NCI-H748 (cell line): ENCODE results near the gene SNX11.

ENCODE experiments used
- DNase-seq: peaks from one replicate; lab custom pipeline; 2025; ENCODE audit not compliant: unreplicated experiment; lab: John Stamatoyannopoulos, UW

Gene SNX11

DNA sequence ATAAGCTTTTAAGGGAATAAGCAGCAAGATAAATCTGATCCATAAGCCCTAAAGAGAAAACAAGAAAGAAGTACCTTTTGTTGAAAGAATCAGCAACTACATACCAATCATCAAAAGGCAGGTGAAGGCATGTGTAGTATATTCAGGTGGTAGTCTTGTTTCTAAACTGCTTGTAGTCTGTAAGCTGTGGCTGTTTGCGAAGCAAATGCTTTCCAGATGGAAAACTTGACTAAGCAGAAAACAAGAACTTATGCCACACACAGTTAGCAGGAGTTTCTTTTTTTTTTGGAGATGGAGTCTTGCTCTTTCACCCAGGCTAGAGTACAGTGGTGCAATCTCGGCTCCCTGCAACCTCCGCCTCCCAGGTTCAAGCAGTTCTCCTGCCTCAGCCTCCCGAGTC lies 12.0 kb upstream of the SNX11 start:
- DNase-seq = no peak

DNA sequence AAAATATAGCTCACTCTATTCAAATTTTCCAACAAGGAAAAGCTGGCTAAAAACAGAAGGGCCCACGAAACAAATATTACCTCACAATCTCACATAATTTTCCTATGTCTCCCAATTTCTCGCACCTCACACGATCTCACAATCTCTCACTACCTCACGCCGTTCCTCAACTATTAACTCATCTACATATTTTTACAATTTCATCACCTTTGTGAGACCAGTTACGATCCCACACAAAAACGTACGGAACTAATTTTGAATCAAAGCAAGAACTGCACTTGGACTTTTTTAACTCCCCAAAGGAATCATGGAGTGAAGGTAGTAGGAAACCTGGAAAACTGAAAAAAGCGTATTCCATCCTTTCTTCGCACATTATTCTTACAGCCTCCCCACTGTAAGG lies 7.4 kb upstream of the SNX11 start:
- DNase-seq = no peak

DNA sequence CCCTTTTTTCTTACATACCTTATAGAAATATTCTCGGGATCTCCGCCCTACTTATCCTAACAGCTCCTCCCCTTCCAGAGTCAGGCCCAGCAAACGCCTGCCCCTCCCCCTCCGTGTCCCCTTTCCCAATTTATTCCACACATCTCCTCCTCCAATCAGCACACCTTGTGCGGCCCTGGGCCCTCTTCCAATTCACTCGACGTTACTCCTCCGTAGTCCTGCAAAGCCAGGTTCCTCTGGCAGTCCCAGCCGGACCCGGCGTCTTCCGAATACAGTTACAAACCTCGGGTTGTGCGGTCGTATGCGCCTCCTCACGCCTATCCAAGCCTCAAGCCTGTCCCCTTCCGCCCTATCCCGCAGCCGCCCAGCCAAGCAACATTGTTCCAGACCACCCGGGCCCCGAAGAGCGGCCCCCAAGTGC lies 7.0 kb upstream of the SNX11 start:
- peak; percentile 84 for DNase-seq

DNA sequence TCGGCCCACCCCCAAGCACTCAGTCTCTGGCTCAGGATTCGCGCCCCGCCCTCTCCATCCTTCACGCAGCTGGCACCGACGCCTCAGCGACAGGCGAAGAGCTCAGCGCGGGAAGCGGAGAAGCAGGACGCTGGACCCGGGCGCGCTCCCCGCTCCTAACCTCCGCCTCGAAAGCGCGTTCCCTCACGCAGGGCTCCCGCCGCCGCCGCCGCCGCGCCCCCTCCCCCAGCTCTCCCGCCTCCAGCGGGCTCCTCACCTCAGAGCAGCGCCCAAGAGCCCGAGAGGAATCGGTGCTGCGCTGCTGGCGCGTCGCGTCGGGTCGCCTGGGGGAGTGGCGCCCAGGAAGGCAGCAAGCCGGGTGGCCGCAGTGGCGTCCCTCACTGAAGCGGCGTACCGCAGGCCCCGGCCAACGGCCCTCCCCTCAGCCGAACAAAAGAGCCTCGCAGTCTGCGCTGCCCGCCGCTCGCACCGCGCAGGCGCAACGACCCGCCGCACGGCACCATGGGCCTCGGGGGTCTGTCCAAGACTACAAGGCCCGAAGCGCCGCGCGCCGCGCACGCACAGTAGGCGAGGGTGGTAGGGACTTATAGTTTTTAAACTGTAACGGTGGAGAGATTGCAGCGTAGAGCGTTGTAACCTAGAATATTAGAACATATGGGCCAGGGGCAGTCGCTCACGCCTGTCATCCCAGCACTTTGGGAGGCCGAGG lies 6.4 kb upstream of the SNX11 start, which contains the start of gene CBX1:
Gene CBX1, minus strand, starts transcription at position 467 of the 709 bp plus-strand sequence. CDS start 24,474 bp downstream, outside the sequence.
- peak; percentile 98 for DNase-seq

DNA sequence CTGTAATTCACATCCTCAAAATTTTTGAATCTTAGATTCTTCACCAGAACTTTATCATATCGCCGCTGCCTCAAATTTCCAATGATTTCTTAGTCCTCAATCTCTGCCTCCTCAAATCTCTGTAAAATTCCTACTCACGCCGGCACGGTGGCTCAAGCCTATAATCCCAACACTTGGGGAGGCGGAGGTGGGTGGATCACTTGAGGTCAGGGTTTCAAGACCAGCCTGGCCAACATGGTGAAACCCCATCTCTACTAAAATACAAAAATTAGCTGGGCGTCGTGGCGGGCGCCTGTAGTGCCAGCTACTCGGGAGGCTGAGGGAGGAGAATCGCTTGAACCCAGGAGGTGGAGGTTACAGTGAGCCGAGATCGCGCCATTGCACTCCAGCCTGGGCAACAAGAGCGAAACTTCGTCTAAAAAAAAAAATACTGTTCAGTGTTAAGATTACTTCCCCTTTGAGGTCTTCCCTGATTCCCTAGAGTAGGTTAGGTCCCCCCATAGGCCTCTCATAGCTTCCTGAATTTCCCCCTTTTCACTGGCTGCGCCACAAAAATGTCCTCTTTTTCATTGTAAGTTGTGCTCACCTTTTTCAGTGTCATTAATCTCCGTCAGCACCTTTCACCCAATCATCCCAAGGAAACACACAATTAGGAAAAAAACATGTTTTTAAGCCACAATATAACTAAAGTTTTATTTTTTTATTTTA lies 5.4 kb upstream of the SNX11 start:
- DNase-seq = no peak

DNA sequence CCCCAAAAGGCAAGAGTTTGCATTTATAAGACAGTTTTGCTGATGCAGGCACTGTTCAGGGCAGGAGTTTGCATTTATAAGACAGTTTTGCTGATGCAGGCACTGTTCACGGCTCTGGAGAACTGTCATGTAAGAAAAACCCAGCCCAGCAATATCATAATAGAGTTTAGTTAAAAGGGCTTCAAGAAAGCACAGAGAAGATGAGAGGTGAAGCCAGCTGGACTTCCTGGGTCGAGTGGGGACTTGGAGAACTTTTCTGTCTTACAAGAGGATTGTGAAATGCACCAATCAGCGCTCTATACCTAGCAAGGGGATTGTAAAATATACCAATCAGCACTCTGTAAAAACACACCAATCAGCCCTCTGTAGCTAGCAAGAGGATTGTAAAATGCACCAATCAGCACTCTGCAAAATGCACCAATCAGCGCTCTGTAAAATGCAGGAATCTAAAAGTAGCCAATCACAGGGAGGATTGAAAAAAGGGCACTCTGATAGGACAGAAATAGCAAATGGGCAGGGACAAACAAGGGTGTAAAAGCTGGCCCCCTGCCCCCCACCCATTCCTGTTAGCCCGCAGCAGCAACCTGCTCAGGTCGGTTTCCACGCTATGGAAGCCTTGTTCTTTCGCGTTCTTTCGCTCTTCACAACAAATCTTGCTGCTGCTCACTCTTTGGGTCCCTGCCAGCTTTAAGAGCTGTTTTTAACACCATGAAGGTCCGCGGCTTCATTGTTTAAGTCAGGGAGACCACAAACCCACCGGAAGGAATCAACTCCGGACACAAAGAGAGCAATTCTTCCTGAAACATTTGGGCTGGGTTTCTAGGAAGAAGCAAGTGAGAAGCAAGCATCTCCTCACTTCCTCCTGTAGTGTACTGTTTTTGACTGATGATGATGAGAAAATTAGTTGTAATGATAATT lies 4.5 kb upstream of the SNX11 start:
- peak; percentile 19 for DNase-seq

DNA sequence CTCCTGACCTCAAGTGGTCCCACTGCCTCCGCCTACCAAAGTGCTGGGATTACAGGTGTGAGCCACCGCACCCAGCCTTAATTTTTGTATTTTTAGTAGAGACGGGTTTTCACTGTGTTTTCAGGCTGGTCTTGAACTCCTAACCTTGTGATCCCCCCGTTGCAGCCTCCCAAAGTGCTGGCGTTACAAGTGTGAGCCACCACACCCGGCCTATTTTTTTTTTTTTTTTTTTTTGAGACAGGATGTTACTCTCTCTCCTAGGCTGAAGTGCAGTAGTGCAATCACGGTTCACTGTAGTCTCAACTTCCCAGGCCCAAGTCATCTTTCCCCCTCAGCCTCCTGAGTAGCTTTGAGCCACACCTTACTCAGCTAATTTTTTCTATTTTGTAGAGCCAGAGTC lies 3.1 kb upstream of the SNX11 start:
- DNase-seq = no peak

DNA sequence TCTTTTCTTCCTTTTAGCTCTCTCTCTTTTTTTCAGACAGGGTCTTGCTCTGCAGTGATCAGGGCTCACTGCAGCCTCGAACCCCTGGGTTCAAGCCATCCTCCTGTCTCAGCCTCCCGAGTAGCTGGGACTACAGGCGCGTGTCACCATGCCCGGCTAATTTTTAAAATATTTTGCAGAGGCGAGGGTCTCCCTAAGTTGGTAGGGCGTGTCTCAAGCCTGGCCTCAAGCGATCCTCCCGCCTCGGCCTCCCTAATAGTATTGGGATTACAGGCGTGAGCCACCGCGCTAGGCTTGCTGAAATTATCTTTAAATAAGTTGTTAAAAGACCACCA lies 797 bp upstream of the SNX11 start:
- no peak for DNase-seq

DNA sequence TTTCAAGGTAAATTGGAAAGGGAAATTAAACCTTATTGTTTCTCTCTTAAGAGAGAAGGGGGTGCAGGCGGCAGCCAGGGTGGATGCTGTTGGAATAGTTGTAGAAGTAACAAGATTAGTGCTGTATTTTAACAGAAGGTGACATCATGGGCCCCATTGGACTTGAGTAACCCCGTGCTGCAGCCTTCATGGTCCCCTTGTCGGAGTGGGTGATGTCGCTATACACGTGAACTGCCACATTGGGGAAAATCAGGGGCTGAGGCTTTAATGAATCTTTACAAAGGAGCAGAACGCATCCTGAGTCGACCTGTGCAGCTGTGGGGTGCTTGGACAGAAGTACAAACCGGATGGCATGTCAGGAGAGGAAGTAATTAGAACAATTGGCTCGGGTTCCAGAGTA lies 3.2 kb downstream of the SNX11 start:
- DNase-seq = no peak

DNA sequence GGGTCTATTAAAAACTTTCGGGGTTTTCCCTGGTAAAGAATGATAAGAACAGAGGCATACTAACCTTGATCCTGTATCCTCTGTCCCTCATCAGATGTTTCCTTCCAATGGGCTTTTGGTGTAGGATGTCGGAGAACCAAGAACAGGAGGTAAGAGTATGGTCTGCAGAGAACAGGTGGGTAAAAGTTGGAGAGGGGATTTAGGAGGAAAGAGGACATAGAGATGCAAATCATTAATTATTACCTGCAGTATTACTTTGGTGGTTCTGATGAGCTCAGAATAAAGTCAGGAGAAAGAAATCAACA lies 4.3 kb downstream of the SNX11 start:
- no peak for DNase-seq

DNA sequence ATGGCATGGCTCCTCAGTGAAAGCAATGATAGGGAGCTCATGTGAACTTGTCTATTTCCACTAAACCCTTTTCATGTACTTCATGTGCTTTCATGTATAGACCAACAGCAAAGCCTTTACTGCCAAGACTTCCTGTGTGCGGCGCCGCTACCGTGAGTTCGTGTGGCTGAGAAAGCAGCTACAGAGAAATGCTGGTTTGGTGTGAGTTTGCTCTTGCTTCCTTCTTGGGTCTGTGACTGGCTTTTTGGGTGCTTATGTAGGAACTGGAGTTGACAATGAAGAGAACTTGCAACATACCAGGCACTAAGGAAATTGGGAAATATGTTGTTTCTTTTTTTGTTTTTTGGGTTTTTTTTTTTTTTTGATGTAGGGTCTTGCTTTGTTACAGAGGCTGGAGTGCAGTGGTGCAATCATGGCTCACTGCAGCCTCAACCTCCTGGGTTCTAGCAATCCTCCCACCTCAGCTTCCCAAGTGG lies 5.7 kb downstream of the SNX11 start:
- no peak for DNase-seq

DNA sequence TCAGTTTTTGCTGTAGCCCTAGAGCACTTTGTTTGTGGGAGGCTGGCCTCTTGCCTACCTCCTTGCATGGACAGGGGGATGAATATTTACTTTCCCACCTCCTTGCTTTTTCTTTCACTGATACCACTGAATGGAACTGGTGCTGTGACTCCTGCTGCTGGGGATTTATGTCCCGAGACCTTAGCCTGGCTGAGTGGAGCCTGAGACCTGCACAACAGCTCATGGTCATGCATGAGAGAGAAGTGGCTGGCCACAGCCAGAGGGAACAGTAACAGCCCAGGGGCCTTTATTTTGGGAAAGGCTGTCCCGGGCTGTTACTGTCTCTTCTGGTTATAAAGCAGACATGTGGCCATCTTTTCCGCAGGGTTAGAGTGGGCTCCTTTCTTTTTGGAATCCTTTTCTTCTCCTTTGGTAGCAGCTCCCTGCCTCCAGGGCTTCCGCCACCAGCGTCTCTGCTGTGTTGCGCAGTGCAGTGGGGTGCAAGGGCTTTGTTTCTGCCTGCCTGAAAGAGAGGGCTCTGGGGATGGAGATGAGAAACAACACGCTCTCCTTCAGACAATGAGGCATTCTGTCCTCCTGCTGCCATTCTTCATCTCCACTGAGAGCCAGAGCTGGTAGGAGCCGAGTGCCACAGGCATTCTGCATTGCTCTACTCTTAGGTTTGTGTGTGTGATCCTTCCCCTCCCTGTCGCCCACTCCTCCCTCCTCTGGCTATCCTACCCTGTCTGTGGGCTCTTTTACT lies 14.5 kb downstream of the SNX11 start:
- no peak for DNase-seq

DNA sequence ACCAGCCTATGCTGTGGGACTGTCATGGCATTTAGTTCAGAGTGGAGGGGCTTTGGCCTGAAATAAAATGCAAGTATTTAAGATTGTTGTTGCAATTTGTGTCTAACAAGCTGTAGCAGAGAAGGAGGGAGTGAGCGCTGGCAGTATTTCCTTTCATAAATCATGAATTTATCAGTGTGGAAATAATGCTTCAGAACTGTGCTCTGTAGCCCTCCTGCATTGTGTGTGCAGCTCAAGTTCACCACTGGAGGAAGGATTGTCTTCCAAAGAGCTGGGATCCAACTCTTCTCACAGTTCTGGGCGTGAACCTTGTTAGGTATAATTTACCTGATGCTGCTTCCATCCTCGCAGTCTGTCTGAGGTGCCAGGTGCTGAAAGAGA lies 15.1 kb downstream of the SNX11 start:
- no peak for DNase-seq

DNA sequence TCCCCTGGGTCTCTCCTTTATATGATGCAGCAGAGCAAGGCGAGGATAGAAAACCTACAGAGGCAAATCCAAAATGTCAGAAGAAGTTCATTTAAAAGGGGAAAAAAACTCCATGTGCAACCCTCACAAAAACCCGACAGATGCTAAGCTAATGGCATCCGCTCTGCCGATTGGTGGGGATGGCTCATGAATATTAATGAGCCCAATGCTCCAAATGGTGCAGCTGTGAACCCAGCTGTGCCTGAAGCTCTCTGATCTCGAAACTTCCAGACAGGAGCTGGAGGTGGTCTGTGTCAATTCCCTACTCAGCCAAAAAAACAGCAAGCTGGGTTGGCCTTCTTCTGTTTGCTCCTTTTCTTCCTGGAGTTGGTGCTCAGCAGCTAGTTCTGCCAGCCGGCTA lies 15.5 kb downstream of the SNX11 start:
- peak; percentile 8 for DNase-seq

DNA sequence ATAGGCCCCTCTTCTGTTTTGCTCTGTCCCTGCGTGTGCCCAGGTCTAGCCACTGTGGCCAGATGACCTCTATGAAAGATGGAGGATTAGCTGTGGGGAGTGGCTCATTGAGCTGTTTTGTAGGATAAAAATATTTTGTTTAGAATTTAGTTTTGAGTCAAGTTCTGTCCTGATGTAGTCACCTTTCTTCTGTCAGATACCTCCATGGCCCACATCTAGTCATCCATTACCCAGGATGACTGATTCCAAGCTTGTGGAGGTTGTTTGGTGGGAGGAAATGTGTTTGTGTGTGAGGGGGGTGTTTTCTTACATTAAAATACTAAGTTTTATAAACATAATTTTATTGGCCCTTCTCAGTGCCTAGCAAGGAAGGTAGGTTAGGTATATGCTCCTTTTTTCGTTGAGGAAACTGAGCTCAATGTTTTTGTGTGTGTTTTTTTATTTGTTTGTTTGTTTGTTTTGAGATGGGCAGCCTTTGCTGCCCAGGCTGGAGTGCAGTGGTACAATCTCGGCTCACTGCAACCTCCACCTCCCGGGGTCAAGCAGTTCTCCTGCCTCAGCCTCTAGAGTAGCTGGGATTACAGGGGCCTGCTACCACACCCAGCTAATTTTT lies 16.3 kb downstream of the SNX11 start:
- DNase-seq = no peak

DNA sequence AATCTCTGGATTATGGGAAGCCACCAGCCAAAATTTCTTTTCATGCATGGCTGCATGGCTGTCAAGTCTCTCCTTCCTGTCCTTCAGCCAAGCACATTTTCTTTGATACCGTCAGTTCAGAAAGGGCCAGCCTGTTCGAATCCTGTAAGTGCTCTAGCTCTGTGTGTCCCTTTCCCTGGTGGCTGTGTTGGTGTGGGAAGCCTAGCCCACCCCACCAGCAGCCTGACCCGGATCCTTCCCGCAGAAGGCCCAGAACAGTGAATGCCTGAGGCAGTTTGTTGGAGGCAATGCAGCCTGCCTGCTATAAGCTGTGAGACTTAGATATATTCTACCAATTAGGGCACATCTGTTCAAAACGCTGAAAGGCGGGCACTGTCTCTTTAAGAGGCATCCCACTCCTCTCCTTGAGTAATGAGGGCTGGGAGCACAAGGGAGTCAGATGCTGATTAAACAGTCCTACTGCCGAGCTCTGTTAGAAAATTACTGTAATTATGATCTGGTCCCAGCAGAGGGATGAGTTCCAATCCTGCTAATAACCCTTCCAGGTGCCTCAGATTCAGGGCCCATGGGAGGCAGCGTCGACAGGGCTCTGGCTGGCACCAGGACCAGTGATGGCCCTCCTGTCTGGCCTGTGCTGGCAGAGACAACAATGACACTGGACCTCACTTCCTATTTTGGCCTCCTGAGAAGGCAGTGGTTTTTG lies 18.4 kb downstream of the SNX11 start:
- no peak for DNase-seq

DNA sequence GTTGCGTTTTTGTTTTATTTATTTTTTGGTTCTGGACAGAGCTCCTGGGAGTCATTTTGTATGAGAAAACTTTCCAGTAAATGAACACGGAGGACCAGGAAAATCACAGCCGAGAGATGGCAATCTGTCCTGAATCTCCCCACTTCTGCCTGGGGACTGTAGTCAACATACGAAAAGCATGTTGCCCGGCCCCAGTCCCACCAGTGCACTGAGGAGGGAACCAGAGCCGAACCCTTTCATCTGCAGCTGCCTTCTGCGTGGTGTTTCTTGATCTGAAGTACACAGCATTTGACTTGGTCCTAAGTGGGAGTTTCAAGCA lies 18.9 kb downstream of the SNX11 start:
- DNase-seq = no peak

DNA sequence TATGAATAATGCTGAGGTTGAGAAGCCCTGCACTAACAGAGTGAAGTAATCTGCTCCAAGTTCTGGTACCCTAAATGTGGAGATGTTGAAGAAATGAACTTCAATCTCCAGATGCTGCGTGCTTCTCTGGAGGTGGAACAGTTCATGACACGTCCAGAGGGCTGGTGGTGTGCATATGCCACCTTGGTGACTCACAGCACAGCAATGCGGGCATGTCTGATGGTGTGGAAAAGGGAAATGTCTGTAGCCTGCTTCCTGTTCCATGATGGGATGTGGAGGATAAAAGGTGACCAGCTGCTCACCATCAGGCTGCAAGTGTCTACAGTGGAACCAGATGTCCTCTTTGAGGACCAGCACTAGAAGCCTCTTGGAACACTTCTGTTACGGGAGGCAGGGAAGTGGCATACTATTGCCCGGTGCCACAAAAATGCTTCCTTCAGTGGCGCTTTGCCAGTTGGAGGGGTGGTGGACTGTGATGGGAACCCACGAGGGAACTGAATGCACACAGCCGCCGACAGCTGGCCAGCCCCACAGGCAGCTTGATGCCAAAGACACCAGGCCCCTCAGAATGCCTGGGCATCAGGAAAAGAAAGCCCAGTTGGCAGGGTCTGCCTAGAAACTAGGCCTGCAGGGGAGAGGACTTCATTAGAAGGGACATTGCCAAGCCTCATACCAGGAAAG lies 19.9 kb downstream of the SNX11 start:
- no peak for DNase-seq

DNA sequence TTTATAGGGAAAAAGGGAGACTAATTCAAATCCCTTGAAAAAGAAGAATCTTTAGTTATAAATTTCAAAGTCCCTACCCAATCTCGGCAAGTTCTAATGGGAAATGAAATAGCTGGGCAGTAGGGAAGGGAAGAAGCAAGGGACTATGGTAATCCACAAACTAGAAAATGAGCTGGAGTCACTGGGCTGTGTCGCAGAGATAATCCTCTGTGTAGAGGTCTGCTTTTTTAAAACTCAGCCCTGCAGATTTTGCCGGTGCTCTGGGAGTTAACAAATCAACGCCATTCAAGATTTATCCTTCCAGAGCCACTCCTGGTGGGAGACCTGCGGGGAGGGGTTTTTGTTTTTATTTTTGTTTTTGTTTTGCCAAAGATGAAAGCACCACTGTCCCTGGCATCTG lies 20.8 kb downstream of the SNX11 start:
- DNase-seq = no peak

DNA sequence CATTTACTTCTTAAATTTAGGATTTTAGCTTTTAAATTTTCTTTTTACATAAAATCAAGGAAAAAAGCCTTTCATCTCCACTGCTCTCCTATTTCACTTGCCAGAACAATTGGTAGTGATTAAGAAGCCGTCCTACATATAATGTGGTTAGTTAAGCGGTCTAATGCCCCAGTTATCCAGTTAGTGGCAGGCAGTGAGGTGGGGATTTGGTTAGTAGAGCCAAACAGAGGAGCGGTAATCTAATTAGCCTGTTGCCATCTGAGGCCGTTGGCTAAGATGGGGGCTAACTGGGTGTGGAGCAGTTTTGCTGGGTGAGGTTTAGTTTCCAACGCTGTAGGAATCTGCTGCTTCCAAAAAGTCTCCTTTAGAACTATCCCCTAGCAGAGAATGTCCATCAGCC lies 22.4 kb downstream of the SNX11 start:
- DNase-seq = no peak
